LNCaP clone FGC (cell line): ENCODE data around the gene CA6.
"Not testable (repeated sequence)": the region's sequence is repeated elsewhere in the genome, so short reads cannot be mapped to it uniquely, and the experiment has no call there.

Source experiments
- DNase-seq: peaks from one replicate; pipeline ENCODE4 v3.0.0-alpha.2; 2011; ENCODE audit warnings: low read depth
- H3K4me3 ChIP-seq: 2 replicates; pipeline ENCODE4 v1.5.1; 2011; ENCODE audit warnings: mild to moderate bottlenecking, low read depth, low read length, control low read depth
- TF ChIP-seq, protein P1 (sequence below): IDR thresholded peaks from 2 replicates; pipeline ENCODE4 v1.5.1; 2012; ENCODE audit warnings: mild to moderate bottlenecking; ENCODE audit not compliant: control insufficient read depth, insufficient read depth; ENCODE audit errors: extremely low read depth

CA6 gene

DNA sequence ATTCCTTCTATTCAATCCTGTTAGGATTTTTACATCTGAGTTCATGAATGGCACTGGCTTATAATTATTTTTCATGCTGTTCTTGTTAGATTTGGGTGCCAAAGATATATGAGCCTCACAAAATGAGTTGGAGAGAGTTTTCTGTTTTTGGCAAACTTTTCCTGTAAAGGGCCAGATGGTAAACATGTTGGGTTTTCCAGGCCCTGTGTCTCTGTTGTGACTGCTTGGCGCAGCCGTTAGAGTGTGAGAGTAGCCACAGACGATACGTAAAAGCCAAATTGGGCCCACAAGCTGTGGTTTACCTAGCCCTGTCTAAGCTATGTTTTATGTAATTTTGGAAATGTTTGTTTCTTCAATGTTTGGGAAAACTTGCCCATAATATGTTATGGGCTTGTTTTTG lies 15.6 kb upstream of the CA6 start:
- DNase-seq: no peak
- H3K4me3 ChIP-seq: no peak overlapping the region
- TF ChIP-seq, protein P1, sequence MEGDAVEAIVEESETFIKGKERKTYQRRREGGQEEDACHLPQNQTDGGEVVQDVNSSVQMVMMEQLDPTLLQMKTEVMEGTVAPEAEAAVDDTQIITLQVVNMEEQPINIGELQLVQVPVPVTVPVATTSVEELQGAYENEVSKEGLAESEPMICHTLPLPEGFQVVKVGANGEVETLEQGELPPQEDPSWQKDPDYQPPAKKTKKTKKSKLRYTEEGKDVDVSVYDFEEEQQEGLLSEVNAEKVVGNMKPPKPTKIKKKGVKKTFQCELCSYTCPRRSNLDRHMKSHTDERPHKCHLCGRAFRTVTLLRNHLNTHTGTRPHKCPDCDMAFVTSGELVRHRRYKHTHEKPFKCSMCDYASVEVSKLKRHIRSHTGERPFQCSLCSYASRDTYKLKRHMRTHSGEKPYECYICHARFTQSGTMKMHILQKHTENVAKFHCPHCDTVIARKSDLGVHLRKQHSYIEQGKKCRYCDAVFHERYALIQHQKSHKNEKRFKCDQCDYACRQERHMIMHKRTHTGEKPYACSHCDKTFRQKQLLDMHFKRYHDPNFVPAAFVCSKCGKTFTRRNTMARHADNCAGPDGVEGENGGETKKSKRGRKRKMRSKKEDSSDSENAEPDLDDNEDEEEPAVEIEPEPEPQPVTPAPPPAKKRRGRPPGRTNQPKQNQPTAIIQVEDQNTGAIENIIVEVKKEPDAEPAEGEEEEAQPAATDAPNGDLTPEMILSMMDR: no peak

DNA sequence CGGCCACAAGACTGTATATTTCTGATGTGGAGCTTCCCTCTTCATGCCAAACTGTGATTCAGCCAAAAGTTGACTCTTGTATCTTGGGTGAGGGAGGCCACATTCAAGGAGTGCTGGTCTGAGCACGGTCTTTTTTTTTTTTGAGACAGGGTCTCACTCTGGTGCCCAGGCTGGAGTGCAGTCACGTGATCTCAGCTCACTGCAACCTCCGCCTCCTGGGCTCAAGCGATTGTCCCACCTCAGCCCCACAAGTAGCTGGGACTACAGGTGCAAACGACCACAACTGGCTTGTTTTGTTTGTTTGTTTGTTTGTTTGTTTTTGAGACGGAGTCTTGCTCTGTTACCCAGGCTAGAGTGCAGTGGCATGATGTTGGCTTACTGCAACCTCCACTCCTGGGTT lies 8.6 kb upstream of the CA6 start:
- not testable (repeated sequence) for H3K4me3 ChIP-seq, DNase-seq

DNA sequence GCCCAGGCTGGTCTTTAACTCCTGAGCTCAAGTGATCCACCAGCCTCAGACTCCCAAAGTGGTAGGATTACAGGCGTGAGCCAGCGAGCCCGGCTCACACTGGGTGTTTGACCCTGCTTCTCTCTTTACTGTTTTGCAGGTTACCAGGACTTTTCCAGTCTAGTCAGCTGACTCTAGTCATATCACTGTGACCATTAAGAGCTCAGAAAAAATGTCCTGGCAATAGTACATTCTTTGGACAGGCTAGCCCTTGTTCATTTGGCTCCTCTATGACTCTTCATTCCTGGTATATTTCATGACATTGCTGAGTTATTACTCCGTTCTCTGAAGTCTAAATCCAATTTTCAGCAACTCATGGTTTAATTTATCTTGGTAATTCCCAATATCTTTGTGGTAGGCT lies 8.0 kb upstream of the CA6 start:
- DNase-seq: no peak

DNA sequence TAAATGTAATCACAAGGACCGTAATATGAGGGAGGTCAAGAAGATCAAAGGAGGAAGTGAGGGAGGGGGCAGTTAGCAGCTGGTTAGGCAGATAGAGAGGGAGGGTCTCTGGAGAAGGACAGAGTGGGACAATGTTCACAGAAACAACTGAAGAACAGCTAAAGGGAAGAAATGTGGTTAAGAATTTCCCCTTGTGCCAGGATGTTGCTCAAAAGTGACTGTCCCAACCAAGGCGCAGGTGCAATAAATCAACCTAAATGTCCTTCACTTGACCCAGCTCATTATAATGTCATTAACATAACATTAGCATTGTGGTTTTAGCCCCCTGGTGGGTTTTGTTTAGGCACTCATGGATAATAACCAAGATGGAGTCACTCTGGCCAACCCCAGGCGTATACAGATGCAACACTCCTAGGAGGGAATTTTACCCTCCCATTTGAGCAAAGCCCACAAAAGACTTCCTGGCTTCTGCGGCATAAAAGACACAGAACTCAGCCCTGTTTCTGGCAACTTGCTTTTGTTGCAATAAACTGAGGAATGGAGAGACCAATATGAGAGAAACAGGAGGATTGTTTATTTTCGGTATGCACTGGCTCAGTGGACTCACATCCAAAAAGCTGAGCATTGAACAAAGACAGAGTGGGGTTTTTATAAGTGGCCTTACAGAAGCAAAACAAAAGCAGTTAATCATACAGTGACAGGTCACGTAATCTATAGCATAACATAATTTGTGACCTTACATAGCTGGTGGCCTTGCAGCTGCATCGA lies 7.3 kb upstream of the CA6 start:
- DNase-seq: no peak
- TF ChIP-seq, protein P1: no peak
- H3K4me3 ChIP-seq: no peak overlapping the region

More for the DNA sequence above, 8.0 kb upstream of the CA6 start:
- H3K4me3 ChIP-seq: no peak overlapping the region
- TF ChIP-seq, protein P1: no peak

DNA sequence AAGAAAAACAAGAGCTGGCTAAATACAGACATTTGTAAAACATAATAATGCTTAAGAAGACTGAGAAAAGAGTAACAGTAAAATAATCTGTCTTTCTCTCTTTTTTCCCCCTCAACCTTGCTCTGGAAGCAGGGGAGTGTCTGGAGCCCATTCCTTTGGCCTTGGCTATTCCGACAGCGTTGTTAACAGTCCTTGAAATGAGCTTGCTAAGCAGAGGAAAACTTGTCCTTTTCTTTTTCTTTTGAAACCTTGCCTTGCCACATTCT lies 6.7 kb upstream of the CA6 start:
- TF ChIP-seq, protein P1: no peak
- no peak for DNase-seq
- H3K4me3 ChIP-seq: no peak overlapping the region

DNA sequence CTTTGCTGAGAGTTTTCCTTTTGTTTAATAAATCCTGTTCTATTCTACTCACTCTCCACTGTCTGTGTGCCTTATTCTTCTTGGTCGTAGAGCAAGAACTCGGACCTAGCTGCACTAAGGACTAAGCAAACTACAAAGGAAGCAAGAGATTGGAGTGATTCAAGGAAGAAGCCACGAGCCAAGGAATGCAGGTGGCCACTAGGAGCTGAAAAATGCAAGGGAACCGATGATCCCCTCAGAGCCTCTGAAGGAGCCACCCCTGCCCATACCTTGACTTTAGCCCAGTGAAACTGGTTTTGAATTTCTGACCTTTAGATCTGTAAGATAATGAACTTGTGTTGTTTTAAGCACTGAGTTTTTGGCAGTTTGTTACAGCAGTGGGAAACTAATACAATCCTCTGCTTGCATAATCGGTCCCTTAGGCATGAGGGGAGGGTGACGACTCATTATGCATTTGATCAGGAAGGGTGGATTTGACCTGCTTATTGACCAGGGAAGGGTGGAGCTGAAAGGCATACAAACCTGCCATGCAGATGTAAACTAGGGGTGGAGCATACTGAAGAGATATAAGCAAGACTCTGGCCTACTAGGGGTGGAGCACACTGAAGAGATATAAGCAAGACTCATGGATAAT lies 6.2 kb upstream of the CA6 start:
- no peak for DNase-seq
- no peak overlapping the region for H3K4me3 ChIP-seq
- TF ChIP-seq, protein P1: no peak

DNA sequence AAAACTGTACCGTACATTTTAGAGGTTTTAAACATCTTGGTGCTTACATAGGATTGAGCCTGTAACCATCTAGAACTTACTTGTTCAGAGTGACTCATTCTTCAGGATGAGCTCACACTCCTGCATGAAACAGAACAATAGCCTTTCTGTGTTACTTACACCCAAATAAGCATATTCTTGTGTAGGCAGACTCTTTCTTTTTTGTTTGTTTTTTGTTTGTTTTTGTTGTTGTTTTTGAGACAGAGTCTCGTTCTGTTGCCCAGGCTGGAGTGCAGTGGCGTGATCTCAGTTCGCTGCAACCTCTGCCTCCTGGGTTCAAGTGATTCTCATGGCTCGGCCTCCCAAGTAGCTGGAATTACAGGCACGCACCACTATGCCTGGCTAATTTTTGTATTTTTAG lies 3.8 kb upstream of the CA6 start:
- TF ChIP-seq, protein P1: no peak
- DNase-seq: no peak
- no peak overlapping the region for H3K4me3 ChIP-seq
